RWPE1 (cell line): ENCODE measurements around the gene SACM1L.

ENCODE experiments used
- CTCF ChIA-PET: fragments of 350-600 bp; sonication (Branson Sonifier 250); formaldehyde crosslinking; extraction: SDS; loops from one replicate; lab custom pipeline; 2021; lab: Yijun Ruan, JAX
- POLR2A ChIA-PET: fragments of 400-600 bp; formaldehyde crosslinking; extraction: SDS; loops from one replicate; lab custom pipeline; 2020; ENCODE audit warnings: antibody characterized with exemption; ENCODE audit not compliant: low non-redundant PET; lab: Yijun Ruan, JAX
- DNase-seq: peaks from one replicate; pipeline ENCODE4 v3.0.0; 2012; ENCODE audit warnings: low spot score
- H3K27ac ChIP-seq: fragments of 450-650 bp; 2 replicates; pipeline ENCODE4 v1.5.1; 2017
- CTCF ChIP-seq: fragments of 450-650 bp; conservative IDR thresholded peaks from 2 replicates; pipeline ENCODE4 v1.5.1; 2017; ENCODE audit warnings: low read depth, mild to moderate bottlenecking

SACM1L gene

GRCh38 chr3:45700570-45701073 is 11.4 kb downstream of the SACM1L start:
- ChIA-PET CTCF (no interaction called here), POLR2A (no interaction called here)
- no peak for DNase-seq
- no peak overlapping the region for H3K27ac ChIP-seq
- no peak for TF ChIP-seq CTCF

DNA sequence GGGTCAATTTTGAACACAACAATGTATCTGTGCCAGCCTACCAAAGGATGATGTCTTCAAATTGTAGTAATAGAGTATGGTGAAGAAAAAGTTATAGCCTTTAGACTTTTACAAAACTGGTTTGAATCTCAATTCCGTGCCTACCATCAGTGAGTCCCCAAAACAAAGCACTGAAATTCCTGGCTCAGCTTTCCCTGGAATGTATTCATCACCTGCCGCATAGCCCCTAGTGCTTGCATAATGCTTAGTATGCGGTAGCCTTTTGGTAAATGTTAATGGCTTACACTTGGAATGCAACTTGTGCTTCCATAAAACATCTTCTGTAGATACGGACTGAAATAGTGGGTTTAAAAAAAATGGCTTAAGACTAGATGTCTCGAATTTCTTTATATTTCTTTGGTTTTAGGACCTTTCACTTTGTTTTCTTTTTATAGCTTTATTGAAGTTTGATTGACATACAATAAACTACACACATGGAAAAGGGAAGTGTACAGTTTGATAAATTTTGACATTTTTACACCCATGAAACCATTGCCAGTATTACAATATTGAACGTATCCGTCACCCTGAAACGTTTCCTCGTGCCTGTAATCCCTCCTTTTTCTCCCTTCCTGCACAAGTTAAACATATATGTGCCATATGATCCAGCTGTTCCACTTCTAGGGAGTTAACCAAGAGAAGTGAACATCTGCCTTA is 12.1 kb downstream of the SACM1L start:
- TF ChIP-seq CTCF = no peak
- H3K27ac ChIP-seq = no peak overlapping the region
- ChIA-PET POLR2A (no interaction called here), CTCF (no interaction called here)
- no peak for DNase-seq

DNA sequence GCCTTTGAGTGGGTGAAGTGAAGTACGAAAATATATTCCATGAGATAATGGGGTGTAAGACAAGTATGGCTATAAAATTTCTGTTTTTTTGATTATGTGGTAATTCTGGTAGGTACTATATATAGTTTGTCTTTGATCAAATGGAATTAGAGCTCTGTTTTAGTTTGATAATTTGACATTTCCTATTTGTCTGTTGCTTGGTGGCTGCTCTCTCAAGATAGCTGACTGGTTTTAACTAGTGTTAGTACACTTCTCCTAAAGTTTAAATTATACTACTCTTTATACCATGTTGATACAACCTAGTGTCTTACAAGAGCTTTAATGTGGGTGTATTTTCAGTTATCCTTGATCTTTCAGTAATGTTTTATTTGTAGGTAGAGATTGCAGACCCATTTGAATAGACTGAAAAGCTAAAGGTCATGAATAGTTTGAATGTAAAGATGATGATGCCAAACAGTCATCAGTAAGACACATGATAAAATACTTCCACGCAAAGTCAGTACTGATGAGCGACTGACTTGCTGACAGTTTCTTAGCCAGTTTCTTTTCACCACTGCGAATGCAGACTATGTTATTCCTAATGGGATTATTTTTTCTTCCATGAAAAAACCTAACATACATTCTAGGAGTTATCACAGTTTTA is 15.2 kb downstream of the SACM1L start:
- ChIA-PET CTCF (interaction anchor here (0.6 kb wide), 3 partner anchors 148 to 257 kb away, joined by 3 to 6 read pairs (median 3); no protein-coding TSS in a partner anchor), POLR2A (interaction anchor here (0.5 kb wide), 1 partner anchor 113 kb away, joined by 3 read pairs; no protein-coding TSS in a partner anchor)
- no peak for DNase-seq
- no peak overlapping the region for H3K27ac ChIP-seq
- TF ChIP-seq CTCF = no peak

GRCh38 chr3:45705839-45706808 is 16.9 kb downstream of the SACM1L start:
- DNase-seq = no peak
- ChIA-PET CTCF (interaction anchor here (0.8 kb wide), 1 partner anchor 16 kb away, joined by 3 read pairs; no protein-coding TSS in a partner anchor), POLR2A (no interaction called here)
- TF ChIP-seq CTCF = no peak
- no peak overlapping the region for H3K27ac ChIP-seq

GRCh38 chr3:45711931-45712330 is 22.7 kb downstream of the SACM1L start:
- CTCF ChIA-PET = no interaction called here
- no peak overlapping the region for H3K27ac ChIP-seq
- TF ChIP-seq CTCF = no peak
- POLR2A ChIA-PET = no interaction called here
- DNase-seq = no peak

DNA sequence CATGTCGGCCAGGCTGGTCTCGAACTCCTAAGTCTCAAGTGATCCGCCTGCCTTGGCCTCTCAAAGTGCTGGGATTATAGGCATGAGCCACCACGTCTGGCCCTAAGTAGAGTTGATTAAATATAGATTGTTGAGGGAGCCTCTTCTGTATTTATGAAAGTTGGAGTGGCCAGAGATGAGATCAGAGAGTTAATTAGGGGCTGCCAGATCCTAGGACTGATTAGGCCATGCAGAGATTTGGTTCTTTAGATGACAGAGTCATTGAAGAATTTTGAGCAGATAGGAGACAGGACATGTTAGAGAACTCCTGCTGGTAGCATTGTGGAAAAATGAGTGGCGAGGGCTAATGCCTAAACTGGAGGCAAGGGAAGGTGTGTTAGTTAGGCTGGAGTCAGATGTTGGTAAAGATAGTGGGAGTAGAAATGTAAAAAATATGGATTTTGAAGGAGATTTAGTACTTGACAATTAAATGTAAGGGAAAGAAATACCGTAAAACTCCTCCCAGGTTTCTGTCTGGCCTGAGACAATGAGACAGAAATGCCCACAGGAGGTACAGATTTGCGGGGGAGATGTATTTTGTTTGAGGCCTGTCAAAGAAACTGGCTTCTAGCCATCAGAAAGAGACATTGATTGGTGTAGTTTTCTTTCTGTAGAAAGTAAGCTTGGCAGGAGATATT is 23.4 kb downstream of the SACM1L start:
- no peak for TF ChIP-seq CTCF
- POLR2A ChIA-PET = no interaction called here
- CTCF ChIA-PET = no interaction called here
- no peak overlapping the region for H3K27ac ChIP-seq
- DNase-seq = no peak
